GM21529 (cell line): ENCODE results near the gene NKAIN4.

Experiments used
- ATAC-seq: cut with Tn5 transposase; IDR thresholded peaks from one replicate; pipeline ENCODE4 v1.9.1; 2021; ENCODE audit not compliant: unreplicated experiment

The NKAIN4 gene

DNA sequence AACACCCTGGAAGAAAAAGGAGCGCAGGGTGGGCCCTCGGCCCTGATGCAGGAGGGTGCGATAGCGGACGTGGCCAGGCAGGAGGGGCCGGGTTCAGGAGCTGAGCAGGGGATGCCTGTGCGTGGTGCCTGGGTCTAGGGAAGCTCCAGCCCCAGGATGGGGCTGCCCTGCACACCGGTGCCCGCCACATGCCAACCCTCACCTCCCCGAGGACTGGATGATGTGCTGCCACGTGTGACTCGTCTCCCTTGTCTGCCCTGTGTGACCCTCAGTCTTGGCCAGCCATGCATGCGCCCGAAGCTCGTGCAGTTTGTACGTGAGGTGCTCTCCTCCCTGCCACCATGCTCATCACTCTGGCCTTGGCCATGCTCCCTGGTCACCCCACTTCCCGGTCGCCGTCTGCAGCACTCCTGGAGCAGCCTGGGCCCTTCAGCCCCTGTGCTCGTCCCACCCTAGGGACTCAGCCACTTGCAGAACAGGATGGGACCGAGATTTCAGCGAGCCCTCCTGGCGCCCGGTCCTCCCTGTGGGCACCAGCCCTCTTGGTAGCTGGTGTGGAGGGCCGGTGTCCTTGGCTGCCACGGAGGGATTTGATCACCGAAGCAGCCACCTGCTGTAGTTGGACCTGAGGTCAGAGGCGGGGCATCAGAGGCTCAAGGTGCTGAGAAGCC is 34.5 kb upstream of the NKAIN4 start:
- ATAC-seq, result no peak

DNA sequence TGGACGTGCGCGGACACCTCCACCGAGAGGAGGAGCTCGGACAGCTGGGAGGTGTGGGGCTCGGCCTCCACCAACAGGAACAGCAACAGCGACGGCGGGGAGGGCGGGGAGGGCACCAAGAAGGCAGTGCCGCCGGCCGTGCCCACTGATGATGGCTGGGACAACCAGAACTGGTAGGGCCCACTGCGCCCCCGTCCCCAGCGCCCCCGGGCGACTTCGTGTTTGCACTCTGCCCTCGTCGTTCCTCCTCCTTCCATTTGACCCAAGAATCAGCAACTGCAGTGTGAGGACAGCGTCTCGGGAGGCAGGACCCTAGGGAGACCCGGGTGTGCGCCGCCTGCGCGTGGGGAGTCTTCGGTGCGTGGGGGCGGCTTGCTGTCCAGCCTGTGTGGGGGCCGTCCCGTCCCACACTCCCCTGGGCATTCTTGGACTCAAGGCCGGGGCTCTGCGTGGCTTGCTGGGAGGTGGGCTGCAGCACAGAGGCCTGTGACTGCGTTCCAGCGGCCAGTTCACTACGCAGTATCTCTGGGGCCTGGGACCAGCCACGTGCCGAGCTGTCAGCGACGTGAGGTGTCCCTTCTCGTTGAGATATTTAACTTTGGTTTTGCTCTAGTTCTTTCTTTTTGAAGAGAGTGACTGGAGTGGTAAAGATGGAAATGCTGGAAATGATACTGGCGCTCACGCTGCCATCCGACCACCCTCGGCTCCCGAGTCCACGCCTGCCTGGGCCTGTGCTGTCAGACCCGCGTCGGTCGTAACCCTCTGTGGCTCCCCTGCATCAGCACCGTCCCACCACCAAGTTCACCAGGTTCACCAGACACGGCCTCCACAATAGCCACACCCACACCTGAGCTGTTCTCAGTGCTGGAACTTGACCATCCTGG is 33.7 kb upstream of the NKAIN4 start:
- ATAC-seq, result no peak

DNA sequence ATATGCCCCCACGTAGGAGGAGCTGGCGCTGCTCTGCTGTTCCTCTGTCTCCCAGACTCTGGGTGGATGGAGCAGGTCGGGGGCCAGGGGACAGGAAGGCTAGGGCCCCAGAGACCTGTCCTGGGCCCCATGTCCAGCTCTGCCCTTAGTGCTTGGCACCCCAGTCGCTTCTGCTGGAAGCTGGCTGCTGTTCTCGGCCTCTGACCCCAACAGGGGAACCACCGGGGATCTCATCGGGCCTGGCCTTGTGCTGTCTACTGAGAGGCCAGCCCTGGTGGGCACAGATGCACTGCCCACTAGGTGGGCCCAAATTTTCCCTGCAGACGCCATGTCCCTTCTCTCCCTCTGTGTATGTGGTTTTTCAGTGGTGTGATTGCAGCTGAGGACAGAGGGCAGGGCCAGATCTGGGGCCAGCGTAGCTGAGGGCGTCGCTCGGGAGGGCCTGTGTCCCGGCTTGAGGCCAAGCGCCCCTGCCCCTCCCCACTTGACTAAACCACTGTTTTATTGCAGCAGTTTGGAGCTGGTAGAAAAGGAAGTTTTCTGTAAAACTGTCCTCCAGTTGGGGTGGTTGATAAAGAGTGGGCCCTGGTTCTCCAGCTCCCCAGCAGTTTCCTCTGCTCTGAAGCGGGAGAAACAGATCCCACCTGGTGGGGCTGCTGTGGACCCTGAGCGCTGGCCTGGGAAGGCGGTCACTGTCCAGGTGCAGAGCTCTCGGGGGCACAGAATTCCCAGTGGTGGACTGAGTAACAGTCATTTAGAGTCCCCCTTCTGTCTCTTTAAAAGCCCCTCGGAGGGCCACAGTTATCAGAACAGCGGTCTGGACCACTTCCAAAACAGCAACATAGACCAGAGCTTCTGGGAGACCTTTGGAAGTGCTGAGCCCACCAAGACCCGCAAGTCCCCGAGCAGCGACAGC is 32.8 kb upstream of the NKAIN4 start:
- ATAC-seq, result no peak

DNA sequence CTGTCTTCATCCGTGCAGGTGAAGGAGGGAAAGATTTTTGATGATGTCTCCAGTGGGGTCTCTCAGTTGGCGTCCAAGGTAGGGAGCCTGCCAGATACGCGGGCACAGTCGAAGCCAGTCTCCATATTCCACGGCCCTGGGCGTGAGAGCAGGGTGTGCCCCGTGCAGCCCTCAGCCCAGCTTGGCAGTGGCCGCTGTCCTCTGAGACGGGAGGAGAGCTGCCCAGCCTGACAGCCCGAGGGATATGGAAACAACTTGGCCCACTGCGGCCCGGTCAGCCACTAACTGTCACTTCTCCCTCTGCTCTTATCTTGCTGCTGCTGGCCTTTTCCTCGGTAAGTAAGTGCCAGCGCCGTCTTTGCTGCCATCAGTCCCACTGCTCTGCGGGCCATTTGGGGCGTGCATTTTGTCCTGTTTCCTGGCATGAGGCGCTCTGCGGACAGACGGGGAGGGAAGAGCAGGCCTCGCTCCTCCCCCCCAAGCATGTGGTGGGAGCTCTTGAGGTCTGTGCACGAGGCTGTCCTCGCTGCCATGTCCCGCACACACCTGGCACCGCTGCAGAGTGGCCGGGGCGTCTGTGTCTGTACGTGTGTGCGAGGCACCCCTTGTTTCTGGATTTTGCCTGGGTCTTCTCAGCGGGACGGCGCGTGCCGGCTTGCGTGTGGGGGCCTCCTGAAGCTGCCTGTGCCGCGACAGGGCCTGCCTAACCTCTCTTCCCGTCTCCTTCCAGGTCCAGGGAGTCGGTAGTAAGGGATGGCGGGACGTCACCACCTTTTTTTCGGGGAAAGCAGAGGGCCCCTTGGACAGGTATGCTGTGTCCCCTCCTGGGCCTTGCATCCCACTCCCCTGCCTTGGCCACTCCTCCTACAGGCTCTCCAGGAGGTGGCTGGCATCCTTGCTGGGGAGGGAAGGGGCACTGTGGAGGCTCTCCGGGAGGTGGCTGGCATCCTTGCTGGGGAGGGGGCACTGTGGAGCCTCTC is 31.7 kb upstream of the NKAIN4 start:
- no peak for ATAC-seq

DNA sequence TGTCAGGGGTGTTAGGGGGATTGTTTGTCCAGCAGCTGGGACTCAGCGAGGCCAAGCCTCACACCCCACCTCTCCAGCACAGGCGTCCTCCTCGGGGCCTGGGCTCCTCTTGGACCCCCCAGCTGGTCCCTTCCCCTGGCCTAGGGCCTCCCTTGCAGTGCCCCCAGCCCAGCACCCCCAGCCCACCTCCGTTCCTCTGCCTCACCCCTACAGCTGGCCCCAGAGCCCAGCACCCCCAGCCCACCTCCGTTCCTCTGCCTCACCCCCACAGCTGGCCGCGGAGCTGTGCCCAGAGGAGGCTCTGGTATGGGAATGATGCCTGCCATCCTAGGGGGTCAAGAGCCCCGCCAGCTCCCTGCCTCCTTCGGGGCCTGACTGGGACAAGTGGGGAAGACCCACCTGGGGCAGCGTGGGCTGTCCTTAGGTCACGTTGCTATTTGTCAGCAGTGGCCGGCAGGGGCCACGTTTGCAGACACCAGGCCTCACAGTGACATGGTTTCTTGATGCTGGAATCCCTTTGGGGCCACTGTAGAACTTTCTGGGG is 30.8 kb upstream of the NKAIN4 start:
- no peak for ATAC-seq

DNA sequence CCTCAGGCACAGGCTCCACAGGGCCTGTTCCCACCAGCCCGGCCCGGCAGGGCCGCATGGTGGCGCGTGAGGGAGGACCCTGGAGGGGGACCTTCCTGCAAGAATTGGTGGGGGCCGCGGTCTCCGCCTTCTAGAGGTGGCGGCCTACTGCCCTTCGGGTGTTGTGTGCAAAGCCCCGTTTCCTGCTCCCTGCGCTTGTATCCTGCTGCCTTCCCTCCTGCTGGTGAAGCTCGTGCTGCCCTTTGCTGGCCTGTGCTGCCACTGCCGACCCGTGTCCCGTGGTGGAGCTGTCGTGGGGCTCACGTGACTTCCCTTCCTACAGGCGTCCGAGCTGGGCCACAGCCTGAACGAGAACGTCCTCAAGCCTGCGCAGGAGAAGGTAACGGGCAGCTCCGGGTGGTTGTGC is 30.3 kb upstream of the NKAIN4 start:
- no peak for ATAC-seq

DNA sequence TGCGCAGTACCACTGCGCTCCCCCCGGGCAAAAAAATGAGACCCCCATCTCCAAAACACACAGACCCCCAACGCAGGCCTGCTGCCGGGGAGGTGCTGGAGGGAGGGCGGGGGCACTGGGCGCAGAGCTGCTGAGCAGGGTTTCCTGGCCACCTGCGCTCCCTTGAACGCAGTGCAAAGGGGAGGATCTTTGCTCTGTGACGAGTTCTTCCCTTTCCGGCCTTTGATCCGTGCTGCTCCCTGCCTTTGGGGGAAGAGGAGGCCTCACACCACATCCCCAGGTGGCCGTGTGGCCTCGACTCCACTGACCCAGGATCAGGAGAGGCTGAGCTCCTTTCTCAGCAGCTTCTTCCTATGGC is 29.8 kb upstream of the NKAIN4 start:
- no peak for ATAC-seq

DNA sequence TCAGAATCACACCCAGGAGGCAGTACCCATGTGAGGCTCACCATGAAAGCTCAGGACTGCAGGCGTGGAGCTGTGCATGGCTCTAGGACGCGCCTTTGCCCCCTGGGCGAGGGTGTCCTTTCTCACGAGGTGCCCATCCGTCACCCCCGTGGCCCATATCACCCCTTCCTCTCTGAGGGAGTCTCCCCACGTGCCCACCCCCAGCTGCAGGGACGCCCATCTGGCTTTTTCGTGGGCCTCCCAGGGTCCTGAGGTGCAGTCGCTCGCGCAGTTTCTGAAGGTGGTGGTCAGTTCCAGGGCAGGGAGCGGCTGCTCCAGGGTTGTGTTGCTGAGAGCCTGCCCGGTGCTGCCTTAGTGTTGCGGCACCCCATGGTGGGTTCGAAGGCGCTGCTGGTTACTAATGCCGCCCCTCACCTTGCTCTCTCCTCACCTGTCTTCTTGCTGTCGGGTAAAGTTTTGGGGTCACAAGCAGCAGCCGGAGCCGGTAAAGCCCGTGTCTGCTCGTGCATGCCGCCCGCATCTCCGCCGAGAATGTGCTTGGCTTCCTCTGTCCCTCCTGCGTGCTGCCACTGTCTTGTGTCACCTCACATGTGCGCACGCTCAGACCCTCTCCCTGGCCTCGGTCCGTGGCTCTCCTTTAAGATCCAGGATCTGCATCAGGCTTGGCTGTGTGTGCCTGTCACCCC is 29.3 kb upstream of the NKAIN4 start:
- no peak for ATAC-seq

DNA sequence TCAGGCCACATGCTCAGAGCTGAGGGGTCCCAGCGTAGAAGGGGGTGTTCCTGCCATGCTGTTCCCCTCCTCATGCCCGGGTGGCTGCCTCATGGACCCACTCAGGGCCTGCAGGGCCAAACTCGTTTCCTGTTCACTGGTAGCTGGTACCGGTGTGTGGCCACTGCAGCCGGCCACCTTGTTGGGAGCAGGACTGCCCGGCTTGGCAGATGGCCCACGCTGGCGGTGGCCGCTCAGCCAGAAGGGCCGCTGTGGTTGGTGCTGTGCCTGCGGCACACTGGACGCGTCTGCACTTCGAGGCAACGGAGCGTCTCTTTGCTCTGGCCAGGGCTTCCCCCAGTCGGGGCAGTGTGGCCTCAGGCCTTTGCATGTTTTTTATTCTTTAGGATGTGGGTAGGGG is 28.7 kb upstream of the NKAIN4 start:
- no peak for ATAC-seq

DNA sequence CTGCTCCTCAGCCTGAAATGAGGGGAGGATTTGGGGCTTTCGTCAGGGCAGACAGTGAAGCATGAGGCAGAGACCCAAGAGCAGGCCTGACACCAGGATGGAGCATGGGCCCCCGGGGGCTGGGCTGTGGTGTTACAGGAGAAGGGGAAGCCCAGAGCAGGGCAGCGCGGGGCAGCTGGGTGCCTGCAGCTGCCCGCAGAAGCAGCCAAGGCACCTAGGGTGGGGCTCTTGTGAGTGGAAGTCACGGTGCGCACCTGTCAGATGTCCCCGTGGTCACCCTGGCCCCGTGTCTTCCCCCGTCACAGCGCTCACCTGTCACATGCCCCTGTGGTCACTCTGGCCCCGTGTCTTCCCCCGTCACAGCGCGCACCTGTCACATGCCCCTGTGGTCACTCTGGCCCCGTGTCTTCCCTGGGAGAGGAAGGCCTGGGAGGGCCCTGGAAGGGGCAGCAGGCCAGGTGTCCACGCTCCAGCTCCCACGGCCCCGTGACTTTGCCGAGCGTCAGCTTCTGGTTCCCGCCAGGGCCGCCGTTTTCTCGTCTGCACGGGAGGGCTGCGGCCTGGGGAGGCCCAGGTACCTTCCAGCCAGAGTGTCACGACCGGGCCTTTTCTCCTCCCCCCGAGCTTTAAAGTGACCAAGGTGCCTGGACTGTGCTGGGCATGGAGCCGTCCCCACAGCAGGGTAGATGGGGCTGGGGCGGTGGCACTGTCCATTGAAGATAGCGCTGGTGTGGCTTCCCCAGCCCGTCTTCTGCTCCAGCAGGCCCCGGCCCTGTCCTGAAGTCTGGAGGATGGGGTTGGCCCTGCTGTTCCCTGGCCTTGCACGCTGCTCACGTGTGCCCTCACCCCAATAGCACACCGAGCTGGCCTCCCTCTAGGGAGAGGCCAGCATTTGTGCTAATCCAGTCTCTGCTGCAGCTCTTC is 27.7 kb upstream of the NKAIN4 start:
- no peak for ATAC-seq

DNA sequence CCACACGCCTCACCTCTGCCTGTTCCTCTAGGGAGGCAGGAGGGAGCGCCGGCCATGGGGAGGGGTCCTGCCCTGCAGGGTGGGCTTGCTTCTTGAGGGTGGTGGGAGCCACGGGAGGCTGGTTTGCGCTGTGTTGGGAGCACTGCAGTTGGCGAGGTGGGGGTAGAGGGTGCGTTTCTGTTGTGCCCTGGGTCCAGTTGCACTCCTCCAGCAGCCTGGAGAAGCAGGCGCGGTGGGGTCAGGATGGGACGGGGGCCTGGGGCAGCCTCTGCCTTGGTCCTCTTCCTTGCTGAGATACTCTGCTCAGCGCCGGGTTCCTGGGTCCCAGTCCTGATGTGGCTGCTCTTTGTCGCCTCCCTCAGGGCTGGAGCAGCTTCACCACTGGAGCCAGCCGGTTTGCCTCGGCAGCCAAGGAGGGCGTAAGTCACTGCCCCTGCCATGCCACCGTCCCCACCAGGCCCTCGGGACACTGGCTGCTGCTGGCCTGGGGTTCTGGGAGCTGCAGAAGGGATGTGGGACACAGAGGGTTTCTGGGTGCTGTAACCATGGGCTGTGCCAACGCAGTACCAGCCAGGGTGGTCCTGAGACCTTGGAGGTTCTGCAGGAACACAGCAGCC is 26.8 kb upstream of the NKAIN4 start:
- ATAC-seq, result no peak

DNA sequence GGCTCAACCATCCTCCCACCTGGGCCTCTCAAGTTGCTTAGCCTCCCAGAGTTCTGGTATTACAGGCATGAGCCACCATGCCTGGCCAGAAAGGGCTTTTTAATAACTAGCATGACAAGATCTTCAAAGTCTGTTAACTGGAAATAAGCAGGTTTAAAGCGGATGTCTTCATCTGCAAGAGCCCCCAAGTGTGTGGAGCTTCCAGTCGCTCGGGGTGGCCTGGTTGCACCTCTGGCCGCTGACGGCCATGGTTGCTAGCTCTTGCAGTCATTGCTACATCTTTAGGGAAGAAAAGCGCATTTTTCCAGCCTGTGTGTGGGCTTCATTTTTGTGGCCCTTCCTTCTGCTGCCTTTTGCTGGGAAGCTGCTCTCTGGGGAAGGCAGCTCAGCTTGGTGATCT is 26.1 kb upstream of the NKAIN4 start:
- no peak for ATAC-seq

DNA sequence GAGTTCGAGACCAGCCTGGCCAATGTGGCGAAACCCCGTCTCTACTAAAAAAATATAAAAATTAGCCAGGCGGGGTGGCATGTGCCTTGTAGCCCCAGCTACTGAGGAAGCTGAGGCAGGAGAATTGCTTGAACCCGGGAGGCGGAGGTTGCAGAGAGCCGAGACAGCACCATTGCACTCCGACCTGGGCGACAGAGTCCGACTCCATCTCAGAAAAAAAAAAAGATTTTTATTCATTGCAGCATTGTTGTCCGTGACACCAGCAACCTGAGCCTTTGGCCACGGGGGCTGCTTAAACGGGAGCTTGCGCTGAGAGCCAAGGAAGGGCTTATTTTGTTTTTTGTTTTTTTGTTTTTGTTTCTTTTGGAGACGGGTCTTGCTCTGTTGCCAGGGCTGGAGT is 25.7 kb upstream of the NKAIN4 start:
- no peak for ATAC-seq

DNA sequence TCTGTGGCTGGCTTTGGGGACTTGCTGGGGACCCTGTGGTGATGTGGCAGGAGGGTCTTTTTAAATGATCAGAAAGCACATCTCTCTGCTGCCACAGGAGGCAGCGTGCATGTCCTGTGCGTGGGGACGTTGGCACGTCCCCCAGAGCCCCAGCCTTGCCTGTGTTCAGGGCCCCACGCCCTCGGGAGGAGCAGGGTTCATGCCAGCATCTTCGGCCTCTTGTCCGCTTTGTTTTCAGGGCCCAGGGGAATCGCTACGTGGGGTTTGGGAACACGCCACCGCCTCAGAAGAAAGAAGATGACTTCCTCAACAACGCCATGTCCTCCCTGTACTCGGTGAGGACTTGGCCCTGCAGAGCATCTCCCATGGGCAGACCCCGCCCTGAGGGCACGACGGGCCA is 24.4 kb upstream of the NKAIN4 start:
- ATAC-seq, result no peak

DNA sequence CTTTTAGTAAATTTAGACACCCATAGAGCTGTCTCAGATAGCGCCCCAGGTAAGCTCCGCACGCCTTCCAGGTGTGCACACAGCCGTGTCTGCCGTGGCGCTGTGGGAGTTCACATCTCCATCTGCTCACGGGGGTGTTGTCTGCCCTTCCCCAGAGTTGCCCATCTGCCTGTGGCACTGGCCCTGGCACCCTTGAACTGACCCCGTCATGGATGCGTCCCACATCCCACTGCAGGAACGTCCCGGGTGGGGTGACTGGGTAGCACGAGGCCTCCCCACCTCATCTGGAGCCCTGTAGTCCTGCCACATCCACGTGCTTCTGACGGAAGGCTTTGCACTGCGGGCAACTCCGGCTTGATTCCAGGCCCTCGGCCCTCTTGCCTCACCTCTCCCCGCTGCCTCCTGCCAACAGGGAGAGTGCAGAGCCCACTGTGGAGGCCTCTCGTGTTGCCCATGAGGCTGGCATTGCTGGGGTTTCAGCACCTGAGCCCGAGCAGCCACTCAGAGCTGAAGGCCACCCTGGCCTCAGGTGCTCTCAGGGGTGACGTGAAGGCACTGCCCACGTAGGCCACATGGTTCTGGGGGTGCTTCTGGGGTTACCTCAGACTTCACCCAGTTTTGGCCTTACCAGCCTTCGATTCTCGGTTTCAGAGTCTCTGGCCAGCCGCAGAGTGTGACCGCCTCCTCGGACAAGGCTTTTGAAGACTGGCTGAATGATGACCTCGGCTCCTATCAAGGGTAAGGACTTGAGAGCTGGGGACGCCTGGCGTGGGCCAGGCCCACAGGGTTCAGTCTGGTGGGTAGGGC is 23.4 kb upstream of the NKAIN4 start:
- ATAC-seq, result no peak

DNA sequence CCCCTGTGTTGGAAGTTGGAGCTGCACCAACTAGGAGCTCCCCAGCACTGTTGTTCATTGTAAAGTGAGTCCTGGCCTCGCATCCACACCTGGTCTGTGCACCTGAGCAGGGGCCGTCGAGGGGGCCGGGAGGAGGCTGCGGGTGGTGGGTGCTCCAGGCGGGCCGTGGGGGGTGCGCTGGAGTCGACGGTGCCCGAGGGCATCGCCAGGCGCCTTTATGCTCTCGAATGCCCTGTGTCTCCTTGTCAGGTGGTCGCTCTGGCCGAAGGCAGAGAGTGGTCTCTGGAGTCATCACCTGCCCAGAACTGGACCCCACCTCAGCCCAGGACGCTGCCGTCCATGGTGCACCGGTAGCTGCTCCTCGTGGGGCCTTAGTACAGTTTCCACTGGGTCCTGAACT is 22.7 kb upstream of the NKAIN4 start:
- ATAC-seq, result no peak

DNA sequence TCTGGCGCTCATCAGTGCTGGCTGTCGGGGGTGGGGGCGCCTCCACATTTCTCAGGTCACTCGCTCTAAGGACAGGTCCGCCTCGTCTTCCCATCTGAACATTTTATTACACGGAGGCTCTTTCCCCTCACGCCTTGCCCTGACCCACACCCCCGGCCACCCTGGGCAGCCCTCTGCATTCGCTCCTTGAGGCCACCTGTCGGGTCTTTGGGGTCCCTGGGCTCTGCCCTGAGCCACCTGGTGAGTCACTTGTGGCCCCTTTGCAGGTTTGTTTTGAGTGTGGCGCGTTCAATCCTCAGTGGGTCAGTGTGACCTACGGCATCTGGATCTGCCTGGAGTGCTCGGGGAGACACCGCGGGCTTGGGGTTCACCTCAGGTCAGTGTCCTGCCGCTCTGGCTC is 21.6 kb upstream of the NKAIN4 start:
- no peak for ATAC-seq
